NB4 (cell line): ENCODE data around the gene CDH10.
A peak's percentile ranks its signal among the peaks of the same experiment; 100 is the strongest.

Experiments used
- DNase-seq: peaks from one replicate; pipeline ENCODE4 v3.0.0; 2010; ENCODE audit warnings: low read depth
- H3K4me3 ChIP-seq: one replicate; pipeline ENCODE4 v1.5.1; 2011; ENCODE audit warnings: mild to moderate bottlenecking, low read depth, low read length, moderate library complexity
- CTCF ChIP-seq: IDR thresholded peaks from one replicate; pipeline ENCODE4 v1.5.1; 2012; ENCODE audit warnings: low read depth, low read length
- MYC ChIP-seq: IDR thresholded peaks from 2 replicates; pipeline ENCODE4 v1.6.1; 2011; ENCODE audit warnings: low read depth, low read length
- POLR2A ChIP-seq: IDR thresholded peaks from 2 replicates; pipeline ENCODE4 v1.6.1; 2011; ENCODE audit warnings: mild to moderate bottlenecking; ENCODE audit not compliant: insufficient read length; ENCODE audit errors: extremely low read depth
- TF ChIP-seq, protein P1 (sequence below): IDR thresholded peaks from 2 replicates; pipeline ENCODE4 v1.6.1; 2011; ENCODE audit warnings: low read depth, low read length

Gene CDH10

DNA sequence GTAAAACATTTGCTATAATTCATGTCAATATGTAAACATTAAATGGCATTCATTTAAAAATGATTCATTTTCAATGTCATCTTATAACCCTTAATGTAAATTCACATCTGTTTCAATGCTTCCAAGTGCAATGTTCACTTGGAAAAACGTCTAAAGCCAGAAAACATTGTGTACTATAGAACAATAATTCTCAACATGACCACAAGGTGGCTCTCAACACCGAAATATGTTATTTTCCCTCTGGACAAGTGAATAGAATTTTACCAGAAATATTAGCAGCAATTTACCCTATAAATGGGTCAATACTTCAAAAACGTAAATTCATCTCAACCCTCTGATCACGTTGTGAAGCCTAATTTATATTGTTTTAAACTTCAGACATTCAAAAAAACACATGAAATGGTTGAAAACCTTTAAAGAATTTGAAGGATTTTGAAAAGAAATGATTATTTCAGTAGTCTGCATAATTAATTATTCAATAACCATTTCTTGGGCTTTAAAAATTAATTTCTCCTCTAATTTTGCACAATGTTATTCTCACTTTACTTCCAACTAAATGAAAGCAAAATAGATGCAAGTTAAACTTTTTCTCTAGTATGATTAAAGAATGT is 11.0 kb downstream of the CDH10 start:
- no peak overlapping the region for H3K4me3 ChIP-seq
- DNase-seq = peak; percentile 49
- TF ChIP-seq MYC = no peak
- TF ChIP-seq POLR2A = no peak
- TF ChIP-seq, protein P1, sequence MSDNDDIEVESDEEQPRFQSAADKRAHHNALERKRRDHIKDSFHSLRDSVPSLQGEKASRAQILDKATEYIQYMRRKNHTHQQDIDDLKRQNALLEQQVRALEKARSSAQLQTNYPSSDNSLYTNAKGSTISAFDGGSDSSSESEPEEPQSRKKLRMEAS = no peak
- TF ChIP-seq CTCF = peak; percentile 29

- TF ChIP-seq POLR2A (no peak), CTCF (no peak), MYC (no peak)
- TF ChIP-seq, protein P1 = no peak
- H3K4me3 ChIP-seq = no peak overlapping the region
- DNase-seq = no peak
Measured at GRCh38 chr5:24632353-24632752, 12.4 kb downstream of the CDH10 start.

DNA sequence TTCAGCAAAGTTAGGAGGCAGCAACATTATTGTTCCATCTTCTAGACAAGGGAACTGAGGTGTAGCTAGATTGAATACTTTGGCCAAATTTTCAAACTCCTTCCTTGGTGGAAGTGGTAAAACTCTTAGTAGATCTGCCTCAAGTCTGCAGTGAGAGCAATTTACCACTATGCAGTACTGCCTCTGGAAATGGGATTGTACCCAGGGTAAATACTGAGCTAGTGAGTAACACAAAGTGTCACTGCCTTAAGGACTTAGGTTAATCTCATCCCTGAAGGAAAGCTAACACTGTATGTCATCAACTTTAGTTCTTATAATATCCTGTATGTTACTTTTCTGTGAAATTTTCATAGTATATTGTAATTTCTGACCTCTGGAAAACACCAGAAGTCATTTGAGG is 13.9 kb downstream of the CDH10 start:
- no peak for TF ChIP-seq MYC
- TF ChIP-seq, protein P1 = no peak
- no peak for TF ChIP-seq POLR2A
- no peak for TF ChIP-seq CTCF
- H3K4me3 ChIP-seq = no peak overlapping the region
- DNase-seq = no peak

DNA sequence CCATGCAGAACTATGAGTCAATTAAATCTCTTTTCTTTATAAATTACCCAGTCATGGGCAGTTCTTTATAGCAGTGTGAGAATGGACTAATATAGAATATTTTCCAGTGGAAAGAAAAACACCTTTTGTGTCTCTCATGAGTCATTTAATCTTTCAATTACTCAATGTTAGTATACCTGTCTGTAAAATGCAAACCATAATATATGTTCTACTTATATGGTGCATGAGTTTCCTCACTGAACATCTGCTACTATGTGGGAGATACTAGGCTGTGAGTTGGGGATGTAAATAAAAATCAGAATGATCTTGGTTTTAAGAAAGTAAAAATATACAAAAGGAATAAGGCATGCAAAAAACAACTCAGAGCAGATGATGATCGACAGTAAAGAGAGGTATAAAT is 15.0 kb downstream of the CDH10 start:
- no peak for DNase-seq
- TF ChIP-seq CTCF (no peak), POLR2A (no peak), MYC (no peak)
- TF ChIP-seq, protein P1 = no peak
- no peak overlapping the region for H3K4me3 ChIP-seq

DNA sequence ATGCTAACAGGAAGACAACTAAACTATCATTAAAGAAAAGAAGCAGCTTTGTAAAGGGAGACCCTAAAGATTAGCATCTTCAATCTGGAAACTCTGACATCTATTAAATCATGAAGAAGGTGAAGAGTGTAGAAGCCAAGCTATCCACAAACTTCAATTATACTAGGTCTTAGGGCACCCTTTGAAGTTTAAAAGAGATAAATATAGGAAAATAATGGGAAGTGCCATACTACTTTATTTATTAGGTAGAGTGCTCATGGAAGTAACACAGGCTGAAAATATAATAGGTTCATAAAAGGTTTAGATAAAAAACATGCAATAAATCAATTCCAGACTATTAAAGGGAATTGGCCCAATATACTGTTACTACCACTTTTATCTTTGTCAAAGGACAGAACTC is 19.9 kb downstream of the CDH10 start:
- no peak for DNase-seq
- H3K4me3 ChIP-seq = no peak overlapping the region
- TF ChIP-seq POLR2A (no peak), MYC (no peak), CTCF (no peak)
- TF ChIP-seq, protein P1 = no peak

DNA sequence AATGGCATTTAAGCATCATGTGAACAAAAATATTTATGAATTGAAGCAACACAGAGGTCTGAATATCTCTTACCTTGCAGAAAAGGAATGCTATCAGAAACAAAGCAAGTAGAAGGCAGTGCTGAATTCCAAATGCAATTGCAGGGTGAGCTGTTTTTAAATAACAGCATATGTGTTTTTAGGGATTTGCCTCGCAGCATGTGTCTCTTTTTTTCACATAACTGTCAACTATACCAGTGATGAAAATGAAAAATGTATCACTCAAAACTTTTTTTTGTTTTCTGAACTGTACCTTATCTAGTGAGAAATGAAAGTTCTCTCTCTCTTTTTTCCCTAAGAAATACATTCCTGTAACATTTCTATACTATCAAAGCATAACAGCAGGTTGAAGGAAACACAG is 21.2 kb downstream of the CDH10 start:
- no peak overlapping the region for H3K4me3 ChIP-seq
- TF ChIP-seq MYC (no peak), CTCF (no peak), POLR2A (no peak)
- TF ChIP-seq, protein P1 = no peak
- DNase-seq = no peak
